Endothelial cell of umbilical vein (primary cell): Measurements from ENCODE around the gene OASL. TPM values are rescaled to one million over a fixed set of nuclear protein-coding genes. Genes with fewer than 3 reads are reported as not detected.

Experiments used
- BruUV-seq: library from RNA; stranded (reverse); fragments of 400-500 nt; replicated peaks from 2 replicates; lab custom pipeline; 2021; lab: Mats Ljungman, UMichigan
- CTCF ChIA-PET: fragments of 300-600, 350-600 bp; sonication (Branson Sonifier 250); formaldehyde crosslinking; loops from one replicate; lab custom pipeline; 2021; ENCODE audit warnings: antibody characterized with exemption, inconsistent platforms; lab: Charles Lee
- POLR2A ChIA-PET: fragments of 300-600, 350-600 bp; sonication (Branson Sonifier 250); formaldehyde crosslinking; loops from one replicate; lab custom pipeline; 2021; ENCODE audit warnings: antibody characterized with exemption, inconsistent platforms; lab: Charles Lee
- DNase-seq: peaks from one replicate; pipeline ENCODE4 v3.0.0-alpha.2; 2011; ENCODE audit warnings: low read depth, low spot score
- FAIRE-seq: peaks from 2 replicates; lab custom pipeline; 2011; peaks lifted over from hg19 to GRCh38; lab: Jason Lieb, UNC
- H2AFZ ChIP-seq: 2 replicates; pipeline ENCODE4 v1.6.0; 2012; ENCODE audit warnings: low read depth, low read length, control low read depth, inconsistent platforms
- H3K27ac ChIP-seq: 2 replicates; pipeline ENCODE4 v1.5.1; 2011; ENCODE audit warnings: low read depth, mild to moderate bottlenecking, control low read depth, low read length, moderate library complexity; ENCODE audit not compliant: insufficient read depth
- H3K27me3 ChIP-seq, 2 experiments: 2 replicates each; pipeline versions ENCODE4 v1.6.0 to v1.6.1; 2011; ENCODE audit warnings: low read length in 2 of 2, mixed read lengths in 1 of 2; ENCODE audit not compliant: control insufficient read depth in 2 of 2, insufficient read depth in 2 of 2
- H3K36me3 ChIP-seq, 2 experiments: 2 replicates in 1 of 2; 3 replicates in 1 of 2; pipeline ENCODE4 v1.5.1; 2011; ENCODE audit warnings: low read length in 2 of 2, mild to moderate bottlenecking in 1 of 2, moderate library complexity in 1 of 2; ENCODE audit not compliant: control insufficient read depth in 2 of 2, insufficient read depth in 2 of 2; ENCODE audit errors: extremely low read depth in 1 of 2
- H3K4me1 ChIP-seq: 3 replicates; pipeline ENCODE4 v1.5.1; 2011; ENCODE audit warnings: mild to moderate bottlenecking, low read length; ENCODE audit not compliant: control insufficient read depth, insufficient read depth; ENCODE audit errors: extremely low read depth
- H3K4me2 ChIP-seq: 2 replicates; pipeline ENCODE4 v1.6.1; 2011; ENCODE audit warnings: low read length, control low read depth, mixed read lengths; ENCODE audit not compliant: insufficient read depth
- H3K4me3 ChIP-seq, 3 experiments: fragments of 200-600 bp in 1 of 3; sonication (generic), shearing (Covaris generic) in 1 of 3; replicated peaks in 1 of 3; 2 replicates each; pipeline ENCODE4 v1.5.1; 2011 to 2016; ENCODE audit warnings: control low read depth in 3 of 3, low read length in 3 of 3, mild to moderate bottlenecking in 2 of 3, inconsistent platforms in 1 of 3, low read depth in 1 of 3, moderate library complexity in 1 of 3; ENCODE audit not compliant: insufficient read depth in 1 of 3
- H3K79me2 ChIP-seq: 2 replicates; pipeline ENCODE4 v1.6.0; 2012; ENCODE audit warnings: low read length, inconsistent platforms; ENCODE audit not compliant: control insufficient read depth, insufficient read depth
- H3K9ac ChIP-seq: replicated peaks from 2 replicates; pipeline ENCODE3; 2011; ENCODE audit warnings: low read length, control low read depth; ENCODE audit not compliant: insufficient read depth; ENCODE audit errors: extremely low read depth
- H3K9me1 ChIP-seq: replicated peaks from 3 replicates; pipeline ENCODE4 v1.6.0; 2011; ENCODE audit warnings: mild to moderate bottlenecking, low read length; ENCODE audit not compliant: control insufficient read depth, insufficient read depth; ENCODE audit errors: extremely low read depth
- H3K9me3 ChIP-seq: replicated peaks from 2 replicates; pipeline ENCODE4 v1.5.1; 2012; ENCODE audit warnings: low read length, inconsistent platforms; ENCODE audit not compliant: control insufficient read depth, insufficient read depth
- H4K20me1 ChIP-seq: replicated peaks from 2 replicates; pipeline ENCODE3; 2011; ENCODE audit warnings: mild to moderate bottlenecking, low read length; ENCODE audit not compliant: control insufficient read depth, insufficient read depth; ENCODE audit errors: extremely low read depth
- EZH2 ChIP-seq: IDR thresholded peaks from 2 replicates; pipeline ENCODE4 v1.6.1; 2012; ENCODE audit warnings: borderline replicate concordance, low read depth, mild to moderate bottlenecking, moderate library complexity, low read length, inconsistent platforms; ENCODE audit not compliant: severe bottlenecking
- FOS ChIP-seq: IDR thresholded peaks from 2 replicates; pipeline ENCODE4 v1.6.1; 2011; ENCODE audit warnings: mild to moderate bottlenecking, low read length, moderate library complexity, borderline replicate concordance; ENCODE audit not compliant: insufficient read depth
- GATA2 ChIP-seq: IDR thresholded peaks from 2 replicates; pipeline ENCODE4 v1.7.0; 2011; ENCODE audit warnings: low read depth, mild to moderate bottlenecking, moderate library complexity, mixed read lengths, low read length; ENCODE audit not compliant: insufficient read length, insufficient read depth
- JUN ChIP-seq: IDR thresholded peaks from 2 replicates; pipeline ENCODE4 v1.6.1; 2011; ENCODE audit warnings: borderline replicate concordance, low read depth; ENCODE audit not compliant: insufficient read length, insufficient read depth
- MYC ChIP-seq: IDR thresholded peaks from one replicate; pipeline ENCODE4 v1.6.1; 2011; ENCODE audit warnings: mild to moderate bottlenecking, low read depth, low read length
- POLR2A ChIP-seq: IDR thresholded peaks from 2 replicates; pipeline ENCODE4 v1.6.1; 2012; ENCODE audit warnings: low read depth, mild to moderate bottlenecking, control low read depth, low read length
- POLR2AphosphoS5 ChIP-seq: IDR thresholded peaks from 2 replicates; pipeline ENCODE4 v1.6.1; 2012; ENCODE audit warnings: low read depth, mild to moderate bottlenecking, control low read depth, low read length, moderate library complexity; ENCODE audit not compliant: insufficient read depth
- dilution Hi-C: fragments of 300-500 bp; cut with MboI; formaldehyde crosslinking; loops from one replicate; pipeline ENCODE4 v1.15.0; 2019; ENCODE audit warnings: low sequenced_read_pairs; ENCODE audit not compliant: extremely low pct_ligation_motif_present
- intact Hi-C: fragments of 100-400 bp; cut with micrococcal nuclease; formaldehyde crosslinking; loops from one replicate; pipeline ENCODE4 v1.10.0; 2022
- polyA plus RNA-seq, 4 experiments: library from polyadenylated mRNA; depleted of rRNA in 3 of 4; stranded (reverse) in 3 of 4; unstranded in 1 of 4; fragments of >200 nt; gene quantifications; 2 replicates each; pipeline versions ENCODE4 v1.2.1 to v1.2.3, GENCODE V29; 2011 to 2012; ENCODE audit warnings: missing spikeins in 1 of 4
- total RNA-seq: library from RNA; stranded (reverse); gene quantifications from 2 replicates; pipeline ENCODE4 v1.2.3, GENCODE V29; 2021
- TF ChIP-seq, protein P1 (sequence below), 2 donors: IDR thresholded peaks; 1 replicate in 1 of 2; 2 replicates in 1 of 2; pipeline ENCODE4 v1.5.1; 2011; ENCODE audit warnings: low read length in 2 of 2, mild to moderate bottlenecking in 2 of 2, moderate library complexity in 2 of 2, control low read depth in 1 of 2, inconsistent platforms in 1 of 2, low read depth in 1 of 2; ENCODE audit not compliant: insufficient read depth in 1 of 2; ENCODE audit errors: extremely low read depth in 1 of 2
- TF ChIP-seq, protein P2 (sequence below): IDR thresholded peaks from 2 replicates; pipeline ENCODE4 v1.6.1; 2011; ENCODE audit not compliant: insufficient read depth, insufficient read length

Gene OASL
- total and polyA plus RNA-seq, 2 donors (not counting 3 experiments of a cell fraction or from before 2014, with no cell fraction given), result 0.17 to 0.33 TPM

DNA sequence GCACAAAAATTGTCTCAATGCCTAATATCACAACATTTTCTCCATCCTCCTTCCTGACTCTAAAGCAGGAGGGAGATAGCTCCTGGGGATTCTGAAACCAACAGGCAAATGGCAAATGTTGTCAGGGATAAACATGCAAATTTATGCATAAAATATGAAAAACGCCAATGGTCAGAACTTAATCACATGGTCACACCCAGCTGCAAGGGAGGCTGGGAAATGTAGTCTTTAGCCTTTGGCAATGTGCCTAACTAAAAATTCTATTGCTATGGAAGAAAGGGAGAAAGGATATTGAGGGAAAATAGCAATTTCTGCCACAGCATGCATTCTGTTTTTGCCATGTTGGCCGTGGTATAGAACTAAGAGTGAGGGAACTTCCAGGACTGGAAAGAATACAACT, 11.7 kb upstream of the OASL start:
- Histone ChIP-seq H3K9me1 (no peaks in the 10 kb centered on the region), H3K9ac (no peak overlapping the region), H3K9me3 (no peaks in the 10 kb centered on the region), H4K20me1 (no peaks in the 10 kb centered on the region), H3K27ac (no peak overlapping the region), H3K4me1 (no peaks in the 10 kb centered on the region), H2AFZ (no peak overlapping the region), H3K4me3 (no peak overlapping the region), H3K4me2 (no peak overlapping the region), H3K79me2 (no peaks in the 10 kb centered on the region), H3K36me3 (no peaks in the 10 kb centered on the region), H3K27me3 (peaks cover 0 to 2% of the 10 kb centered on the region in 2 experiments)
- CTCF ChIA-PET, result interaction anchor here (2.8 kb wide), 1 partner anchor 9 kb away, joined by 15 read pairs; no protein-coding TSS in a partner anchor
- POLR2A ChIA-PET, result no interaction called here
- FAIRE-seq (no peak), DNase-seq (peak; percentile 16)
- BruUV-seq, result no TSS peak
- dilution Hi-C loops (no loop called here), intact Hi-C loops (no loop called here)
- TF ChIP-seq POLR2AphosphoS5 (no peak), FOS (no peak), MYC (no peak), POLR2A (no peak), GATA2 (no peak), JUN (no peak), EZH2 (no peak)
- TF ChIP-seq, protein P1, sequence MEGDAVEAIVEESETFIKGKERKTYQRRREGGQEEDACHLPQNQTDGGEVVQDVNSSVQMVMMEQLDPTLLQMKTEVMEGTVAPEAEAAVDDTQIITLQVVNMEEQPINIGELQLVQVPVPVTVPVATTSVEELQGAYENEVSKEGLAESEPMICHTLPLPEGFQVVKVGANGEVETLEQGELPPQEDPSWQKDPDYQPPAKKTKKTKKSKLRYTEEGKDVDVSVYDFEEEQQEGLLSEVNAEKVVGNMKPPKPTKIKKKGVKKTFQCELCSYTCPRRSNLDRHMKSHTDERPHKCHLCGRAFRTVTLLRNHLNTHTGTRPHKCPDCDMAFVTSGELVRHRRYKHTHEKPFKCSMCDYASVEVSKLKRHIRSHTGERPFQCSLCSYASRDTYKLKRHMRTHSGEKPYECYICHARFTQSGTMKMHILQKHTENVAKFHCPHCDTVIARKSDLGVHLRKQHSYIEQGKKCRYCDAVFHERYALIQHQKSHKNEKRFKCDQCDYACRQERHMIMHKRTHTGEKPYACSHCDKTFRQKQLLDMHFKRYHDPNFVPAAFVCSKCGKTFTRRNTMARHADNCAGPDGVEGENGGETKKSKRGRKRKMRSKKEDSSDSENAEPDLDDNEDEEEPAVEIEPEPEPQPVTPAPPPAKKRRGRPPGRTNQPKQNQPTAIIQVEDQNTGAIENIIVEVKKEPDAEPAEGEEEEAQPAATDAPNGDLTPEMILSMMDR (IDR thresholded peaks at IDR 0.05; ENCODE audit: extremely low read depth in 1 of 2, insufficient read depth in 1 of 2, low read depth in 1 of 2, low read length in 2 of 2), result no peak
- TF ChIP-seq, protein P2, sequence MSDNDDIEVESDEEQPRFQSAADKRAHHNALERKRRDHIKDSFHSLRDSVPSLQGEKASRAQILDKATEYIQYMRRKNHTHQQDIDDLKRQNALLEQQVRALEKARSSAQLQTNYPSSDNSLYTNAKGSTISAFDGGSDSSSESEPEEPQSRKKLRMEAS, result no peak
